GM12878 (cell line): ENCODE measurements around the gene CCM2. TPM values are rescaled to one million over a fixed set of nuclear protein-coding genes. Genes with fewer than 3 reads are reported as not detected.

Experiments
- ATAC-seq: fragments of 200-7000 bp; cut with Tn5 transposase; 3 replicates; pipeline ENCODE4 v1.9.1; 2020; ENCODE audit warnings: mild to moderate bottlenecking, moderate library complexity
- BruUV-seq: library from RNA; stranded (reverse); fragments of 400-500 nt; replicated peaks from 2 replicates; lab custom pipeline; 2021; lab: Mats Ljungman, UMichigan
- CTCF ChIA-PET: fragments of 300-600 bp; sonication (Branson Sonifier 250); formaldehyde crosslinking; extraction: SDS; loops from one replicate; lab custom pipeline; 2021; ENCODE audit warnings: inconsistent platforms; lab: Yijun Ruan, JAX
- POLR2A ChIA-PET: fragments of 350-600 bp; formaldehyde crosslinking; extraction: SDS; loops from one replicate; lab custom pipeline; 2021; ENCODE audit warnings: inconsistent platforms; lab: Charles Lee
- RAD21 ChIA-PET: fragments of 300-600 bp; sonication (Branson Sonifier 250); formaldehyde crosslinking; loops from one replicate; lab custom pipeline; 2023; ENCODE audit warnings: antibody characterized with exemption; ENCODE audit not compliant: unreplicated experiment; lab: Charles Lee
- SMC1A ChIA-PET: fragments of 300-600 bp; sonication (Branson Sonifier 250); formaldehyde crosslinking; loops from one replicate; lab custom pipeline; 2023; ENCODE audit not compliant: unreplicated experiment, uncharacterized antibody; lab: Charles Lee
- DNase-seq: peaks from one replicate; pipeline ENCODE4 v3.0.0-alpha.2; 2011; ENCODE audit warnings: low read depth, low spot score
- FAIRE-seq: peaks from 3 replicates; lab custom pipeline; 2011; peaks lifted over from hg19 to GRCh38; lab: Jason Lieb, UNC
- H2AFZ ChIP-seq: 2 replicates; pipeline ENCODE4 v1.6.0; 2011; ENCODE audit warnings: low read depth, low read length, control low read depth; ENCODE audit not compliant: control insufficient read depth
- H3K27ac ChIP-seq: 2 replicates; pipeline ENCODE4 v1.5.1; 2011; ENCODE audit warnings: control low read depth; ENCODE audit not compliant: control insufficient read depth, insufficient read depth
- H3K27me3 ChIP-seq, 2 experiments: replicated peaks in 1 of 2; 2 replicates each; pipeline versions ENCODE4 v1.6.0 to v1.6.1; 2011; ENCODE audit warnings: low read length in 1 of 2; ENCODE audit not compliant: control insufficient read depth in 2 of 2, insufficient read depth in 2 of 2
- H3K36me3 ChIP-seq, 2 experiments: 2 replicates each; pipeline ENCODE4 v1.5.1; 2011; ENCODE audit warnings: low read length in 1 of 2; ENCODE audit not compliant: control insufficient read depth in 2 of 2, insufficient read depth in 2 of 2
- H3K4me1 ChIP-seq: 2 replicates; pipeline ENCODE4 v1.6.1; 2011; ENCODE audit warnings: mild to moderate bottlenecking, low read length, moderate library complexity, mixed read lengths; ENCODE audit not compliant: control insufficient read depth, insufficient read depth
- H3K4me2 ChIP-seq: 2 replicates; pipeline ENCODE4 v1.6.0; 2011; ENCODE audit warnings: control low read depth; ENCODE audit not compliant: control insufficient read depth, insufficient read depth
- H3K4me3 ChIP-seq: fragments of 200-600 bp; sonication (generic); 2 replicates; pipeline ENCODE4 v1.5.1; 2016
- H3K79me2 ChIP-seq: 2 replicates; pipeline ENCODE4 v1.6.0; 2011; ENCODE audit warnings: low read length; ENCODE audit not compliant: control insufficient read depth, insufficient read depth
- H3K9ac ChIP-seq: 2 replicates; pipeline ENCODE4 v1.8.0; 2011; ENCODE audit warnings: low read length, control low read depth, mixed read lengths; ENCODE audit not compliant: control insufficient read depth, insufficient read depth
- H3K9me3 ChIP-seq: replicated peaks from 3 replicates; pipeline ENCODE4 v1.5.1; 2011; ENCODE audit warnings: mild to moderate bottlenecking, low read length; ENCODE audit not compliant: control insufficient read depth, insufficient read depth
- H4K20me1 ChIP-seq: 2 replicates; pipeline ENCODE4 v1.6.0; 2011; ENCODE audit not compliant: control insufficient read depth, insufficient read depth
- CREB1 ChIP-seq: IDR thresholded peaks from 2 replicates; pipeline ENCODE4 v1.6.1; 2012; ENCODE audit warnings: low read depth, mild to moderate bottlenecking, inconsistent platforms
- CREM ChIP-seq: IDR thresholded peaks from 2 replicates; pipeline ENCODE4 v1.6.1; 2014; ENCODE audit warnings: antibody characterized with exemption, low read depth
- NR2C1 ChIP-seq: fragments of 450-650 bp; IDR thresholded peaks from 2 replicates; pipeline ENCODE4 v1.6.1; 2017; ENCODE audit warnings: antibody characterized with exemption, mild to moderate bottlenecking, moderate library complexity
- NR2F1 ChIP-seq: fragments of 450-650 bp; conservative IDR thresholded peaks from 2 replicates; pipeline ENCODE4 v1.6.1; 2017; ENCODE audit warnings: mild to moderate bottlenecking
- PML ChIP-seq: IDR thresholded peaks from 2 replicates; pipeline ENCODE4 v1.6.1; 2012; ENCODE audit warnings: low read length, inconsistent platforms
- RELB ChIP-seq: fragments of 450-650 bp; IDR thresholded peaks from 2 replicates; pipeline ENCODE4 v1.6.1; 2017; ENCODE audit warnings: low read depth, mild to moderate bottlenecking, moderate library complexity
- SMC3 ChIP-seq: IDR thresholded peaks from 2 replicates; pipeline ENCODE4 v1.6.1; 2011; ENCODE audit warnings: low read length, improper control_type of control experiment, borderline replicate concordance
- STAT3 ChIP-seq: IDR thresholded peaks from 2 replicates; pipeline ENCODE4 v1.6.1; 2011; ENCODE audit warnings: low read depth, low read length, improper control_type of control experiment
- TCF7 ChIP-seq: IDR thresholded peaks from 2 replicates; pipeline ENCODE4 v1.6.1; 2014; ENCODE audit warnings: antibody characterized with exemption, borderline replicate concordance
- ZBTB11 ChIP-seq: fragments of 450-650 bp; formaldehyde crosslinking; IDR thresholded peaks from 2 replicates; pipeline ENCODE4 v1.5.0; 2022; ENCODE audit warnings: mild to moderate bottlenecking, missing genetic modification characterization
- ZNF687 ChIP-seq: fragments of 450-650 bp; IDR thresholded peaks from 2 replicates; pipeline ENCODE4 v1.6.1; 2017; ENCODE audit warnings: mild to moderate bottlenecking, moderate library complexity
- WGBS: methylation state at CpG from one replicate; pipeline ENCODE4 v1.1.6; 2016; ENCODE audit warnings: low lambda C conversion rate; ENCODE audit not compliant: insufficient replicate concordance, insufficient coverage; ENCODE audit errors: missing lambda C conversion rate; 5-methylcytosine and 5-hydroxymethylcytosine counted together
- in situ Hi-C: fragments of 300-500 bp; cut with MboI; formaldehyde crosslinking; loops from 9 replicates; pipeline ENCODE4 v1.14.3; 2018; ENCODE audit warnings: mixed read lengths
- intact Hi-C: fragments of 100-400 bp; cut with micrococcal nuclease; formaldehyde crosslinking; loops from one replicate; pipeline ENCODE4 v1.14.2; 2022; ENCODE audit not compliant: unreplicated experiment
- polyA plus RNA-seq, 11 experiments: library from polyadenylated mRNA; depleted of rRNA in 4 of 11; unstranded in 6 of 11; stranded (reverse) in 5 of 11; fragments of >200 nt; fragmentation: Nextera tagmentation in 4 of 11; fragmentation: Illumina TruSeq in 1 of 11; extraction: Ambion mirVana in 4 of 11; extraction: Trizol in 1 of 11; gene quantifications; 1 replicate in 1 of 11; 2 replicates in 10 of 11; pipeline versions ENCODE4 v1.2.1 to v1.2.3, GENCODE V29; 2011 to 2016; ENCODE audit warnings: inconsistent platforms in 2 of 11, missing spikeins in 2 of 11, low read depth in 1 of 11
- total RNA-seq, 4 experiments: library from RNA; depleted of rRNA in 3 of 4; stranded (reverse); fragments of >200 nt in 3 of 4; fragmentation: Illumina TruSeq in 1 of 4; extraction: Trizol in 1 of 4; gene quantifications; 2 replicates each; pipeline versions ENCODE4 v1.2.1 to v1.2.3, GENCODE V29; 2013 to 2021

The CCM2 gene
- total and polyA plus RNA-seq, 10 of the 15 experiments (the other 5 are each of a cell fraction or from before 2014, with no cell fraction given) = 1.00 to 82.3 (median 48.7) TPM

GRCh38 chr7:44979481-44980392 is 20.3 kb upstream of the CCM2 start:
- H3K79me2 ChIP-seq = peaks cover 77% of the 10 kb centered on the region
- H3K4me2 ChIP-seq = peak overlapping the region; percentile 71
- ATAC-seq (peak; percentile 14), FAIRE-seq (no peak), DNase-seq (no peak)
- peak overlapping the region; percentile 100 for H3K4me3 ChIP-seq
- 25% methylated on average over 8 of the region's 8 CpGs for WGBS
- peak overlapping the region; percentile 96 for H3K27ac ChIP-seq
- H2AFZ ChIP-seq = no peak overlapping the region
- CTCF ChIA-PET = interaction anchor here (0.8 to 5.9 kb wide), 15 partner anchors 6 to 158 kb away, joined by 3 to 48 read pairs (median 5); partner anchors contain the start of genes H2AZ2 and TBRG4
- TSS peak; percentile 88 for BruUV-seq
- intact Hi-C loops (loop anchor here (1.0 to 5.0 kb wide), 5 partner anchors 15 to 132 kb away; partner anchors contain the start of genes PURB and TBRG4), in situ Hi-C loops (loop anchor here (10.0 kb wide), 1 partner anchor 155 kb away; no protein-coding TSS in a partner anchor)
- H3K9ac ChIP-seq = peak overlapping the region; percentile 98
- H3K9me3 ChIP-seq = no peaks in the 10 kb centered on the region
- peaks cover 18% of the 10 kb centered on the region for H4K20me1 ChIP-seq
- no peaks in the 10 kb centered on the region for H3K27me3 ChIP-seq
- H3K36me3 ChIP-seq = peaks cover 33 to 36% of the 10 kb centered on the region in 2 experiments
- RAD21 ChIA-PET = interaction anchor here (0.7 to 14.6 kb wide), 13 partner anchors 12 to 156 kb away, joined by 3 to 303 read pairs (median 4); partner anchors contain the start of gene CCM2
- peaks cover 65% of the 10 kb centered on the region for H3K4me1 ChIP-seq
- POLR2A ChIA-PET = interaction anchor here (0.9 to 16.1 kb wide), 12 partner anchors 11 to 373 kb away, joined by 3 to 280 read pairs (median 8); partner anchors contain the start of genes CCM2, OGDH, PURB and TBRG4
- SMC1A ChIA-PET = interaction anchor here (0.8 to 16.7 kb wide), 14 partner anchors 9 to 156 kb away, joined by 3 to 303 read pairs (median 6); partner anchors contain the start of genes CCM2 and TBRG4
- peak; percentile 74 for TF ChIP-seq NR2F1
- TF ChIP-seq ZBTB11 (CRISPR knock-in tag) = no peak
- no peak for TF ChIP-seq TCF7
- peak; percentile 64 for TF ChIP-seq NR2C1
- no peak for TF ChIP-seq RELB
- no peak for TF ChIP-seq PML
- TF ChIP-seq STAT3 = no peak
- TF ChIP-seq SMC3 = 0 out of 2 replicates have a peak, but pooled peaks have one; percentile 13
- no peak for TF ChIP-seq ZNF687
- no peak for TF ChIP-seq CREB1
- TF ChIP-seq CREM = no peak
